Stimulated activated CD8-positive, alpha-beta memory T cell treated with anti-CD3 and anti-CD28 coated beads, Interleukin-12 subunit alpha, Interleukin-12 subunit beta, amount 100 ng/mL, for 1 hour (primary cell): Measurements from ENCODE around the gene NEK7.
"Not testable (repeated sequence)": the region's sequence is repeated elsewhere in the genome, so short reads cannot be mapped to it uniquely, and the experiment has no call there.

Source experiments
- DNase-seq: peaks from one replicate; pipeline ENCODE4 v3.0.0-alpha.2; 2020; ENCODE audit warnings: low read depth

The NEK7 gene

DNA sequence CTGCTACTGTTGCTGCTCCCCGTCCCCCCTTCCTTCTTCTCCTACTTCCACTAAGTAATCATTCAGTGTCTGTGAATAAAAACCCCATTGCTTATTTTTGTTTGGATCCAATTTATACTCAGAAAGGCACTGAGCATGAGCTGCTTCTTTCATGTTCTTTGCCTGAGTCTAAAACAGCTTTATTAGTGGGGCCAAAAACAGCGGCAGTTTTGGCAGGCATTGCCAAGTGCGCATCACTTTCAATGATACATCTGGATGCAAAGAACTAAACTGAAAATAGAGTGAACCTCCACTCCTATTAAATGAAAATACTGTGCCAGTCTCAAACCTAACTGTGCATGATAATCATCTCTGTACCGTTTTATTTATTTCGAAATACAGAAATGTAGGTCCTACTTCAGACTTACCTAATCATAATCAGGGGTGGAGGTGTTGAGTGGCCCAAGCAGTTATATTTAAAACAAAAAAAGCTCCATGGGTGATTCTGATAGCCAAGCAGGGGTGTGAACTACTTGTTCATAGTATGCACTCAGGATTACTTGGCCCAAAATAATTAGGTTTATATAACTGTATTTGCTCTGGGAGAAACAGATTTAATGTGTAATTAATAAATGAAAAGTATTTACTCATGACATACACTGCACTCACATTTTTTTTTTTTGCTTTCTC lies 48.4 kb downstream of the NEK7 start:
- DNase-seq, result no peak

DNA sequence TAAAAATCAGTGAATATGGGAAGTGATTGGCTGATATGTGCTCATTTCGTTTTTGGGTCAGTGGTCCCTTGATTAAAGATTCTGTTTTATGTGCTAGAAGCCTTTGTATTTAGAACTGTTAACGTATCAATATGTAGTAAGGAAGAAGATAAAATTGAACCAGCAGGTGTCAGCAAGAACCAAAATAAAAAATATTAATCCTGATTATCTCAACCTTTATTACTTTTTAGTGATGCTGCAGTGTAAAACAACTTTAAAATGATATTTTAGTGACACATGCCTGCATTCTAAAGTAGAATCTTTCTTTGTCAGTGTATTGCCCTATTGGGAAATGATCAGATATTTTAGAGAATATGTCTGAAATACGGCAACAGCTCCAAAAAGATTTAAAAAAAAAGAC lies 49.5 kb downstream of the NEK7 start:
- DNase-seq, result no peak

GRCh38 chr1:198211696-198212095 lies 54.9 kb downstream of the NEK7 start:
- DNase-seq, result no peak

GRCh38 chr1:198212126-198212525 lies 55.3 kb downstream of the NEK7 start:
- no peak for DNase-seq

DNA sequence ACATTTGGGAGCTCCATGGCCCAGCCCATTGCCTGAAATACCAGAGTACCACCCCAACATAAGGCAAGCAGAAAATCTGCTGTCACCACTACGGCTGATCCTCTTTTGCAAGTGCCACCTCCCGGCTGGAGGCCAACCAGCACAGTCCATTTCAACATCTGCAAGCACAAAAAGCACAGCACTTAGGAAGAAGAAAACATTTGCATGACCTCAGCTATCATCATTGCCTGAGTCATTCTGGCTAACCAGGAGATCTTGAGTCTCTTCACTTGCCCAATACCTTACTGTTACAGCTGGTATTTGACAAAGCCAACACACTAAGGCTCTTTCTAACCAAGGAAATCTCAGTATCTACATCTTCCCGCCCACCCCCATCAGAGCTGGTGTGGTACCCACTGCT lies 55.9 kb downstream of the NEK7 start:
- no peak for DNase-seq

GRCh38 chr1:198214924-198215323 lies 58.1 kb downstream of the NEK7 start:
- no peak for DNase-seq

GRCh38 chr1:198220428-198220827 lies 63.6 kb downstream of the NEK7 start:
- DNase-seq, result no peak

DNA sequence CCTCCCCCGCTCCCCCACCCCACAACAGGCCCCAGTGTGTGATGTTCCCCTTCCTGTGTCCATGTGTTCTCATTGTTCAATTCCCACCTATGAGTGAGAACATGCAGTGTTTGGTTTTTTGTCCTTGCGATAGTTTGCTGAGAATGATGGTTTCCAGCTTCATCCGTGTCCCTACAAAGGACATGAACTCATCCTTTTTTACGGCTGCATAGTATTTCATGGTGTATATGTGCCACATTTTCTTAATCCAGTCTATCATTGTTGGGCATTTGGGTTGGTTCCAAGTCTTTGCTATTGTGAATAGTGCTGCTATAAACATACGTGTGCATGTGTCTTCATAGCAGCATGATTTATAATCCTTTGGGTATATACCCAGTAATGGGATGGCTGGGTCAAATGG lies 70.2 kb downstream of the NEK7 start:
- not testable (repeated sequence) for DNase-seq

GRCh38 chr1:198227454-198227853 lies 70.7 kb downstream of the NEK7 start:
- not testable (repeated sequence) for DNase-seq

DNA sequence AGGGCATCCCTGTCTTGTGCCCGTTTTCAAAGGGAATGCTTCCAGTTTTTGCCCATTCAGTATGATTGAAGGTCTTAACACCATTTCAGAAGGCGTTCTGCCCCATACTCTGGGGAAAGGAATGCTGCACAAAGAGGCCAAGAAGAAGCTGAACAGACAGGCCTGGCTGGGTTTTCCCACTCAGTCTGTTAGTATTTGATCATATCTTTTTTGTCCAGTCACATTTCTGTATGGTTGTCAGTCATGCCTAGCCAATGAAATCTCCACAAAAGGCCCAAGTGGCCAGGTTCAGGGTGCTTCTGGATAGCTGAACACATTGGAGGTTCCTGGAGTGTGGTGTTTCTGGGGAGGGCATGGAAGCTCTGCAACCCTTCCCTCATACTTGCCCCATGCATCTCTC lies 72.1 kb downstream of the NEK7 start:
- DNase-seq, result no peak

DNA sequence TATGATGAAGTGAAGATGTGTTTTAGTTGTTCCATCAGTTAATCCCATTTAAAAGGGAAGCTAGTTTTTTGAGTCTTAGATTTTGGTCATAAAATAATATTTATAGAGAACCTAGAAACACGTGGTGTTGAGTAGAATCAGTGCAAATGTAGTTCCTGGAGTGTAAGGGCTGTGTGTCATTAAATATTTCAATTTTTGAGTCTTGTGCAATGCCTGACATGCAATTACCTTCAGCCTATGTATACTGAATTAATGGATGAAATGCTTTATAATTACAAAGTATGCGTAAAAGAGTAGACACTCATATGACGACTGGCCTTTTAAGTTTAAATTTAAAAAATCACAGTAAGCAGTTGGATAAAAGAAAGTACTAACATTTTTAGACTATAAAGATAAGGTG lies 75.0 kb downstream of the NEK7 start:
- DNase-seq, result no peak

GRCh38 chr1:198232378-198232777 lies 75.6 kb downstream of the NEK7 start:
- no peak for DNase-seq

DNA sequence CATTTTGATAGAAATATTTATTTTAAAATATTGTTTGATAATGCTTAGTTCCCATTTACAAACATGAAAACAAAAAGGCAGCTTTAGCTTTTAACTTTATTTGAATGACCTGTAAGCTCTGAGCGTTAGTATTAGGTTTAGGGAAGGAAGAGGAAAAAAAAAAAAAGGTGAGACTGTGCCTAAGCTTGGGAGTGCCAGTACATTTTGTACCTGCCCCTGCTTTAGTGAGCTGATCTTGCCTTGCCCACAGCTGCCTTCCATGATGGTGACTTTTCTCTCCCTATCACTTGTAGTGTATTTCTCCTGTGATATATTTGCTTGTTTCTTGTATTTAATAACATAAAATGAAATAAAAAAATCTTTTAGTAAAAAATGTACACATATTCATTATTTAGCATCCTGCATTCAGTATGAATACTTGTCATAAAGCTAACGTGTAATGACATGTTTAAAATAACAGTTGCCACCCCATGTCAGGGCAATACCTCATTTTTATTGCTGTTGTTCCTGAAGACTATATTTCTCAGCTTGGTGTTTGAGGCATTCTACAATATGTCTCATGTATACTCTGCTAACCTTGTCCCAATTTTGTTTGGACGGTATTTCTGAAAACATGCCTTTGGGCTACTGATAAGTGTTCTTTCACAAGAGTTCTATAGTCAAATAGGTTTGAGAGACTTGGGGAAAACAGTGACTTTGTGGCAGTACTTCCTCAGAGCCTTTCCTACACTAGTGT lies 76.3 kb downstream of the NEK7 start:
- no peak for DNase-seq

- DNase-seq, result no peak
Observed at GRCh38 chr1:198234520-198235251, 77.9 kb downstream of the NEK7 start.

GRCh38 chr1:198238121-198238520 lies 81.3 kb downstream of the NEK7 start:
- DNase-seq, result no peak

DNA sequence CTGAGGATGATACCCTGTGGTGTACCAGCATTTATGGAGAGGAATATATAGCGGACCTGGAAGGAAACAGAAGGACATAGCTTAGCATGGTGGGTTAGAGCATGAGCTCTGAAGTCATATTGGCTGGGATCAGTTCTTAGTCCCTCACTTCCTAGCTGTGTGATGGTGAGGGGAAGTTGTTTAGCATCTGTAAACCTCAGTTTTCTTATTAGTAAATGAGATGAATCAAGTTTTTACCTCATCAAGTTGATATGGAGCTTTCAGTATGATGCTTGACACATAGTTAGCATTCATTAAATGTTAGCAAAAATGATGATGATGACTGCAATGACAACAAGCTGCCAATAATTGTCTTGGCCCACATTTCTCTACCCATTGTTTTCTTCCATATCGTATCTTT lies 84.8 kb downstream of the NEK7 start:
- no peak for DNase-seq

- no peak for DNase-seq
Observed at GRCh38 chr1:198244772-198245171, 88.0 kb downstream of the NEK7 start.

GRCh38 chr1:198245379-198245778 lies 88.6 kb downstream of the NEK7 start:
- DNase-seq, result no peak

DNA sequence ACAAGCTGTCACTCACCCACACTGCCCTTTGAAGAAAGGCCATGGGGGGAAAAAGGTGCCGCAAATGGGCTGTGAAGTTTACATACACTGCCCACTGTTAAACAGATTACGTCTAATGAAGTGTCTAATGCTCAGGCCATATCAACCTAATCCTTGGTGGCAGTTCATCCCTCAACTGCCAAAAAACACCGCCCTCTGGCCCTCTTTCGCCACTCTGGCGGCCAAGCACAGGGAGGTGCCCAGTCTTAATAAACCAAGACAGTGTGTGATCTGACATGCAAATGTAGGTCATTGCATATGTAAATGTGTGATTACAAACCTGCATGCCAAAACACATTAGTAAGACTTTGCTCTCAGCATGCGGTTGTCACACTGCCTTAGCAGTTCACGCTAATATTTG lies 89.5 kb downstream of the NEK7 start:
- no peak for DNase-seq

DNA sequence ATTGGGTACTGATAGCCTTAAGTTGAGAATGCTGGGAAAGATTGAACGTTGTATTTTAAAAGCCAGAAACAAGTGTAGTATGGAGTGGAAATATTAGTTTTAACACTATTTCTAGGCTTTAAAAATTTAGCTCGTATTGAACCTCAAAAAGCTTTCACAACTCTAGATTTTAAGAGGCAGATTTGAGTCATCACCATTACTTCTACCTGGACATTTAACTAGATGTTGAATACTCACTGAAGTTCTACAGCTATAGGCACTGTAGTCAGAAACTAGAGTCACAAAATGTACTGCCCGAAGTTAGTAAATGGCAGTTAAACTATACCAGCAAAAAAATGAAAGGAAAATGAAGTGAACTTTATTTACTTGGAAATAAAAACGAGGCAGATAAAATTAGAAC lies 96.5 kb downstream of the NEK7 start:
- DNase-seq, result no peak

GRCh38 chr1:198253668-198254067 lies 96.9 kb downstream of the NEK7 start:
- no peak for DNase-seq

DNA sequence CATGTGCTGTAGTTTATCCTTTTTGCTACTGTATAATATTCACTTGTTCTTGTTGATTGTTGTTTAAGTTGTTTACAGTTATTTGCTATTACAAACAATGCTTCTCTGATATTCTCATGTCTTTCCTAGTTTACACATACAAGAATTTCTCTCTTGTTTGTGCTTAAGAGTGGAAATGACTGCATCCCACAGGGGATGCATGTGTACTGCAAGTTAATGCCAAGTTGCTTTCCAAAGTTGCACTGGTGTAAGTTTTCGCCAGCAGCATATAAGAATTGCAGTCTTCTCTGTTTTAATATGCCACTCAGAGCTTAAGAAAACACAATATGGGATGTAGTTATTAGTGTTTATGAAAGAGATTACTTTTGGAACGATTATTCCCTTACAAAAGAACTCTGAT lies 97.7 kb downstream of the NEK7 start:
- DNase-seq, result no peak

DNA sequence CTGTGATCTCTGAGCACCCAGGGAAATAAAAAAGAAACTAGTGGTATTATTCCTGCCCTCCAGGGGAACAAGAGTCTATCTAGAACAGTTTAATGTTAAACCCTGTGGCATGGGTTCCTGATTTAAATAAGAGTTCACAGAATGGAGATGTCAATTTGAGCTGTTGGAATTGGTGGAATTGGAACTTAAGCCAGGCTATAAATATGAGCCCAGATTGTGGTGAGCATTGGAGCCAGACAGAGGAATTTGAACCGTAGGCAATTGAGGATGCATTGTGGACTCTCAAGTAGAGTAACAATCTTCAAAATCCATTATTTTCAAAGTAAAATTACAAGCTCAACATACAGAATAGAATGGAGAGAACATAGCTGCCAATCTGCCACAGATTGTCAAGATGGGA lies 98.2 kb downstream of the NEK7 start:
- no peak for DNase-seq
